HUES6 (cell line): ENCODE results near the gene SAMD3.
"Not testable (repeated sequence)": the region's sequence is repeated elsewhere in the genome, so short reads cannot be mapped to it uniquely, and the experiment has no call there.

Experiments used
- H3K27ac ChIP-seq: 2 replicates; pipeline ENCODE4 v1.7.0; 2013; ENCODE audit warnings: low read depth, mild to moderate bottlenecking, low read length, inconsistent platforms
- H3K27me3 ChIP-seq: 2 replicates; pipeline ENCODE4 v1.6.1; 2013; ENCODE audit warnings: low read length; ENCODE audit not compliant: control insufficient read depth, insufficient read depth
- H3K36me3 ChIP-seq: 2 replicates; pipeline ENCODE4 v1.6.1; 2013; ENCODE audit warnings: low read length; ENCODE audit not compliant: control insufficient read depth, insufficient read depth
- H3K4me1 ChIP-seq: 2 replicates; pipeline ENCODE4 v1.6.1; 2013; ENCODE audit warnings: low read length; ENCODE audit not compliant: control insufficient read depth, insufficient read depth
- H3K4me3 ChIP-seq: 2 replicates; pipeline ENCODE4 v1.5.1; 2013; ENCODE audit warnings: low read depth, low read length
- H3K9ac ChIP-seq: one replicate; pipeline ENCODE4 v1.6.1; 2013; ENCODE audit warnings: mild to moderate bottlenecking, low read length
- H3K9me3 ChIP-seq: 2 replicates; pipeline ENCODE4 v1.6.1; 2013; ENCODE audit warnings: low read depth, low read length; ENCODE audit not compliant: control insufficient read depth, insufficient read depth

The SAMD3 gene

DNA sequence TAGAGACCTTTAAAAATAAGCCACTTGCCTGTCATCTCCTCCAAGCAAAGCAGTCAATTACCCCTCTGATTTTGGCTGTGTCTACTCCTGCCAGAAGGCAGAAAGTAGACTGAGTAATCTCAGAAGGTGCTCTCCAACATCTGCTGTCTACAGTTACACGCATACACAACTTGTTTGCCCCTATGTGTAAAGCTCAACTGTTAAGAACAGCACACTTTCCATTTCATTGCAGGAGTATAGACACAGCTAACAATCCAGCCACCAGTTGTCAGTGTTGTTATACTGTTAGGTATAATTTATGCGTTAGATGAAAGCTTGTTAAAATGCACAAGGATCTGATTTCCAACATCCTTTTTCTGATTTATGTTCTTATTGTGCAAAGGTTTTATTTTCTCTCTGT, 88.2 kb downstream of the SAMD3 start:
- H3K9me3 ChIP-seq: no peaks in the 10 kb centered on the region
- H3K9ac ChIP-seq: no peak overlapping the region
- H3K27ac ChIP-seq: no peak overlapping the region
- H3K4me3 ChIP-seq: no peak overlapping the region
- no peaks in the 10 kb centered on the region for H3K27me3 ChIP-seq
- no peaks in the 10 kb centered on the region for H3K36me3 ChIP-seq
- no peaks in the 10 kb centered on the region; the same call in none of the 2 replicates for H3K4me1 ChIP-seq

DNA sequence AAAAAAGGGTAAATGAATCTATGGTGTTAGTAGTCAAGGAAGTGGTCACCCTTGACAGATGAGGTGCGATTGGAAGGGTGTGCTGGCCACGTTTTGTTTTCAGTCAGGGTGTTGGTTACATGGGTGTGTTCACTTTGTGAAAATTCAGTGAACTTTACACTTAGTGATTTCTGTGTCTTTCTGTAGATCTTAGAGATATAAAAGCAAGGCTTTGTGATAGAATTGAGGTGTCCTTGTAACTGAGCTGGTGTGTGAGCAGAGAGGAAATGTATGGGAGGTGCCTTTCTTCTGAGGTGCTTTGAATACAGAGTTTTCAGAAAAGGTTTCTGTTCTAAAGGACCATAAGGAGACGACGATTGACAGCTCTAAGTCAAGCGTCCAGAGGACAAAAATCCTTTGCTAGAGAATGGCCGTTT, 90.5 kb downstream of the SAMD3 start:
- no peak overlapping the region for H3K4me3 ChIP-seq
- no peak overlapping the region for H3K27ac ChIP-seq
- peaks cover 1% of the 10 kb centered on the region; the same call in 1 of the 2 replicates for H3K4me1 ChIP-seq
- H3K9me3 ChIP-seq: no peaks in the 10 kb centered on the region
- no peaks in the 10 kb centered on the region for H3K36me3 ChIP-seq
- H3K9ac ChIP-seq: no peak overlapping the region
- H3K27me3 ChIP-seq: no peaks in the 10 kb centered on the region

DNA sequence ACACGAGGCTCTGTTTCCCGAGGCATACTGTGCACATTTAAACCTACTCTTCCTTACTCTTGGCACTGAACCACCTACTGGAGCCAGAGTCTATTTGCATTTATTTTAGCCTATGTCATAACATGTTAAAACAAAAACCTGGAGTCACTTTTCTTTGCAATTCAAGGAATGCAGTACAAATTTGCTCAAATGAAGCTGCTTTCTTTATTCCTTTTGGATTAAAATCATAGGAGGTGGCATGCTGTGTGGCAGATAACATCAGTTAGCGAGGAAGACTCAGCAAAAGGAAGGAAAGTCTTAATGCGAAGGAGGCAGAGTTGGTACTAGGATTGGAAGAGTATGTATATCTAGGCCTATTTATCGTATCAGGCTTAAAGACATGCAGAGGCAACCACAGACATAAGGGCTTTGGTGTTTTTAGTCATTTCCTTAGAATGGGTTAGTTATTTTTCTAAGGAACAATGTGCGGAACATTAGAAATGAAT, 92.9 kb downstream of the SAMD3 start:
- Histone ChIP-seq H3K27ac (no peak overlapping the region), H3K36me3 (no peaks in the 10 kb centered on the region), H3K4me3 (no peak overlapping the region)

DNA sequence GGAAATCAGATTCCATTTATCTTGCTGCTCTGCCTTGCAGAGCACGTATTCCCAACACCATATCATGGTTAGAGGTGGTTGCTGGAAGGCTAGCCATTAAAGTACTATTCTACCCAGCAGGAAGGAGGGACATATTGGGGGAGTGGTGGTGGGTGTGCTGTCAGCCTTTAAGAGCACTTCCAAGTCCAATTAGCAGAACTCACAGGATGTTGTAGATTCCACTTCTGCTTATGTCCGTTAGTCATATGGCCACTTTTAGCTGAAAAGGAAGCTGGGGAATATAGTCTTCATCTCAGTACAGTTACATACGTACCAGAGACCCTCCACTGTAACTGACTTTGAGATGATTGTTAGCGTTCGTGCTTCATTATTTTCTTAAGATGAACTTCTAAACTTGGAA, 94.4 kb downstream of the SAMD3 start:
- Histone ChIP-seq H3K27ac (no peak overlapping the region), H3K27me3 (no peaks in the 10 kb centered on the region), H3K9ac (no peak overlapping the region), H3K4me3 (no peak overlapping the region), H3K9me3 (no peaks in the 10 kb centered on the region), H3K36me3 (no peaks in the 10 kb centered on the region), H3K4me1 (0 out of 2 replicates have a peak, but pooled peaks cover 3% of the 10 kb centered on the region)

More for the DNA sequence above, 92.9 kb downstream of the SAMD3 start:
- Histone ChIP-seq H3K4me1 (0 out of 2 replicates have a peak, but pooled peaks cover 3% of the 10 kb centered on the region), H3K27me3 (no peaks in the 10 kb centered on the region), H3K9ac (no peak overlapping the region), H3K9me3 (no peaks in the 10 kb centered on the region)

DNA sequence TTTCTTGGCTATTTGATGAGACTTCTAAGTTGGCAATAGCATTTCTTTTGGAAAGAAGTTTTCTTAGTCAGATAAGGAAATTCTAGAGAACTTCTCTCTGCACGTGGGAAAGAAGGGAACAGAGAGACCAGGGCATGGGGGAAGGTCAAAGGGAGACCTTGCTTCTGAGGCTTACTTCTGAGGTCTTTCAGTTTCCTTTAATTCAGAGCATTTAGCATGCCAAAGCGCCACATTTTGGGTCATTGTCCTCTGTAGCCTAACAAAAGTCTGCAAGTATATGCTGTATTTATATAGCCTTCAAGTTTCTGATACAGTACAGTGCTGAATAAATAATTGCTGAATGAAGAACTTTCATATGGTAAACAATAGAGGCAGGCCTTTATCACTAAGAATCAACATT, 95.6 kb downstream of the SAMD3 start:
- Histone ChIP-seq H3K9ac (no peak overlapping the region), H3K4me1 (0 out of 2 replicates have a peak, but pooled peaks cover 3% of the 10 kb centered on the region), H3K27me3 (no peaks in the 10 kb centered on the region), H3K9me3 (no peaks in the 10 kb centered on the region), H3K27ac (no peak overlapping the region), H3K36me3 (no peaks in the 10 kb centered on the region), H3K4me3 (no peak overlapping the region)

DNA sequence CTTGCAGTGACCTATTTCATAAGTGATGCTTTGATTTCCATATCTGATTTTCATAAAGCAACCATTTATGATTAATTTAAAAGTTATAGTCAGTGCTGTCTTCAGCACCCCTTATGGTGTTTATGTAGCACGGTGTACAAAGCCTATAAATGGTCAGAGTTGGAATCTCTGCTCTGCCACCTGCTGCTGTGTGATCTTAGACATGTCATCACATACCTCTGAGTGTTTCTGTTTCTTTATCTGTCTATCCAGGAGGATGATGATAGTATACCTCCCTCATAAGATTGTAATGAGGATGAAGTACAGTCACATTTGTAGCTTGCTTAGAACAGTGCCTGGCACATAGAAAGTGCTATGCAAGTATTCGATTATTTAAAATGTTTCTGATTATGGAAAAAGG, 100.5 kb downstream of the SAMD3 start:
- Histone ChIP-seq H3K36me3 (no peaks in the 10 kb centered on the region), H3K9me3 (no peaks in the 10 kb centered on the region), H3K27me3 (no peaks in the 10 kb centered on the region), H3K4me3 (no peak overlapping the region), H3K4me1 (0 out of 2 replicates have a peak, but pooled peaks cover under 1% of the 10 kb centered on the region), H3K9ac (no peak overlapping the region), H3K27ac (no peak overlapping the region)

DNA sequence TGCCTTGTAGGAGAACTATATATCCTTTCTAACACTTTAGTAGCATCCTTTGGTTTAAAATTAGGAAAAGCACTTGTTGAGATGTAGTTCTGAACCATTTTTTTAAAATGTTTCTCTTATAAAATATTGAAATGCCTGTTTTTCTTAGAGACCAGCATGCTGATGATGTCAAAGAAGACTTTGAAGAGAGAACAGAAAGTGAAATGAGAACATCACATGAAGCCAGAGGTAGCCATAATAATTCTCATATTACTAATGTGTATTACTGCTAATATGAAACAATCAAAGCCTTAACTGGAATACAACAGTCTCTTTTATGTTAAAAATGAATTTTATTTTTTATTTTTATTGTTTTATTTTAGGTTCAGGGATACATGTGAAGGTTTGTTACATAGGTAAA, 102.0 kb downstream of the SAMD3 start:
- H3K4me1 ChIP-seq: no peaks in the 10 kb centered on the region
- H3K27ac ChIP-seq: no peak overlapping the region
- no peaks in the 10 kb centered on the region for H3K9me3 ChIP-seq
- H3K27me3 ChIP-seq: no peaks in the 10 kb centered on the region
- H3K4me3 ChIP-seq: no peak overlapping the region
- H3K9ac ChIP-seq: no peak overlapping the region
- H3K36me3 ChIP-seq: no peaks in the 10 kb centered on the region

DNA sequence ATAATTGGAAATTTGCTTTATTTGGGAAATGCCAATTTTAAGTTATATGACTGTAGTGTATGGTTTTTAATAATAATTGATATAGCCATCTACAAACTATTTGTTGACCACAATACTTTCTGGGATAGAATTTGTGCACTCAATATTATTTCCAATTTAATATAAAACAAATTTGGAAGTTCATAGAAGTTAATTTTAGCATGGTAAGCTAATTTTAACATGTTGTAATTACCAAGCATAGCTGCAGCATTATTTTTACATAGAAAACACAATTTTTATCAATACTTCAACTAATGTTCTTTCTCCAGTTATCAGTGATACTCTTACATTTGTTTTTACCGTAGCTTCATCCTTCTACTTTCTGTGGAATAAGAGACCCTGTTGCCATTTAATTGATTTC, 103.5 kb downstream of the SAMD3 start:
- Histone ChIP-seq H3K9me3 (no peaks in the 10 kb centered on the region), H3K27ac (no peak overlapping the region), H3K27me3 (no peaks in the 10 kb centered on the region), H3K4me3 (no peak overlapping the region), H3K4me1 (no peaks in the 10 kb centered on the region), H3K9ac (no peak overlapping the region), H3K36me3 (no peaks in the 10 kb centered on the region; the same call in 1 of the 2 replicates)

DNA sequence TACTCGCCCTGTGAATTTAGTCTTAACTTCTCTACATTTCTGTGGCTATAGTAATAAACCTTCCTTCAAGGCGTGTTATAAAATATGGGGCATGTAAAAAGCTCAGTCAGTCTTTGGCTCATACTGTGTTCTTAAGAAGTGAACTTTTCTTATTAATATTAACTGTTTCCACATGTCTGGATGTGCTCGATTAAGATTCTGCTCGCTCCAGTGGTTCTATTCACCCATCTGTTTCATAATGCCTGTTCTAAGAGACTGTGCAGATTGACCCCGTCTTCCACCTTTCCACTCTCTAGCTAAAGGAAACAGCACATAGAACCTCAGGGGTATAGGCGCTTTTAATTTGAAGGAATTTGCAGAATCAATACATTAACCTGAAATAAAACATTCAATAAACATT, 104.5 kb downstream of the SAMD3 start:
- Histone ChIP-seq H3K9me3 (no peaks in the 10 kb centered on the region), H3K4me1 (no peaks in the 10 kb centered on the region), H3K4me3 (no peak overlapping the region), H3K36me3 (no peaks in the 10 kb centered on the region; the same call in 1 of the 2 replicates), H3K27ac (no peak overlapping the region), H3K9ac (no peak overlapping the region), H3K27me3 (no peaks in the 10 kb centered on the region)

DNA sequence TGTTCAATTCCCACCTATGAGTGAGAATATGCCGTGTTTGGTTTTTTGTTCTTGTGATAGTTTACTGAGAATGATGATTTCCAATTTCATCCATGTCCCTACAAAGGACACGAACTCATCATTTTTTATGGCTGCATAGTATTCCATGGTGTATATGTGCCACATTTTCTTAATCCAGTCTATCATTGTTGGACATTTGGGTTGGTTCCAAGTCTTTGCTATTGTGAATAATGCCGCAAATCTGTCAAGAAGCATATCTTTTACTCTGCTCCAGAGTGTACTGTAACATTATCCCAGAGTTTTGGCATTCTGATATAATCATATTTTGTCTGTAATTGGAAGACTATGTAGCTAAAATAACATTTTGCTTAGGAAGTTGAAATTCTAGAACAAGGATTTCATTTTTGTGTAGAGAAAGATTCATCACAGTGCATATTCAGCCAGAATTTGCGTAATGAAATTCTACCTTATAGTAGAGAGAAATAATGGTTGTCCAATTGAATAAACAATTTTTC, 105.5 kb downstream of the SAMD3 start:
- H3K36me3 ChIP-seq, H3K4me3 ChIP-seq, H3K9me3 ChIP-seq, H3K27me3 ChIP-seq, H3K4me1 ChIP-seq, H3K9ac ChIP-seq, H3K27ac ChIP-seq: not testable (repeated sequence)

DNA sequence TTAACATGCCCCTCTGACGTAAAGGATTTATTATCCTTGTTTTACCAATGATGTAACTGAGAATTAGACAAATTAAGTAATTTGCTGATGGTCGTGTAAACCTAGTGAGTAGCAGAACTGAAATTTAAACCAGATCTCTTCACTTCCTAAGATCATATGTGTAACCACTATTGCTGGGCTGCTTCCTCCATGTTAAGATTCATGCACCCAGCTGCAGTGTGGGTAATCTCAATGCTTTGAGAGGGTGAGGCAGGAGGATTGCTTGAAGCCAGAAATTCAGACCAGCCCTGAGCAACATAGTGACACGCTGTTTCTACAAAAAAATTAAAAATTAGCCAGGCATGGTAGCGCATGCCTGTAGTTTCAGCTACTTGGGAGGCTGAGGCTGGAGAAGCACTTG, 106.5 kb downstream of the SAMD3 start:
- Histone ChIP-seq H3K4me1 (no peaks in the 10 kb centered on the region), H3K9ac (no peak overlapping the region), H3K4me3 (no peak overlapping the region), H3K9me3 (no peaks in the 10 kb centered on the region), H3K27ac (no peak overlapping the region), H3K27me3 (no peaks in the 10 kb centered on the region), H3K36me3 (no peaks in the 10 kb centered on the region; the same call in 1 of the 2 replicates)
